SK-N-SH (cell line): ENCODE results near the gene ZMIZ1. TPM values are rescaled to one million over a fixed set of nuclear protein-coding genes. Genes with fewer than 3 reads are reported as not detected.
A peak's percentile ranks its signal among the peaks of the same experiment; 100 is the strongest.

Source experiments
- CTCF ChIA-PET: fragments of 300-600, 350-600 bp; formaldehyde crosslinking; extraction: SDS; loops from one replicate; lab custom pipeline; 2021; lab: Yijun Ruan, JAX
- POLR2A ChIA-PET: fragments of 350-600 bp; sonication (Branson Sonifier 250); formaldehyde crosslinking; extraction: SDS; loops from one replicate; lab custom pipeline; 2020; ENCODE audit warnings: antibody characterized with exemption, inconsistent platforms; lab: Yijun Ruan, JAX
- DNase-seq: peaks from one replicate; pipeline ENCODE4 v3.0.0; 2012
- H2AFZ ChIP-seq: fragments of 200-600 bp; sonication (generic); 2 replicates; pipeline ENCODE4 v1.8.1; 2016; ENCODE audit warnings: antibody characterized with exemption, mild to moderate bottlenecking, low read depth
- H3F3A ChIP-seq: fragments of 200-600 bp; sonication (generic); replicated peaks from 2 replicates; pipeline ENCODE3; 2016; ENCODE audit warnings: antibody characterized with exemption, mild to moderate bottlenecking; ENCODE audit not compliant: insufficient read depth
- H3K27ac ChIP-seq, 2 experiments: fragments of 200-500 bp in 1 of 2; fragments of 200-600 bp in 1 of 2; sonication (Bioruptor generic) in 1 of 2; sonication (generic), shearing (Covaris generic) in 1 of 2; 2 replicates each; pipeline versions ENCODE4 v1.5.1 to v1.6.1; 2014 to 2016; ENCODE audit warnings: low read depth in 2 of 2, inconsistent platforms in 1 of 2, low read length in 1 of 2, mild to moderate bottlenecking in 1 of 2, mixed read lengths in 1 of 2
- H3K27me3 ChIP-seq: fragments of 200-600 bp; sonication (generic), shearing (Covaris generic); 2 replicates; pipeline ENCODE4 v1.6.1; 2016; ENCODE audit warnings: mixed run types; ENCODE audit not compliant: insufficient read depth
- H3K36me3 ChIP-seq, 2 experiments: fragments of 200-500 bp in 1 of 2; fragments of 200-600 bp in 1 of 2; sonication (Bioruptor generic) in 1 of 2; sonication (generic) in 1 of 2; replicated peaks in 1 of 2; 2 replicates each; pipeline versions ENCODE3 to v1.5.1; 2014 to 2016; ENCODE audit warnings: low read length in 1 of 2, mild to moderate bottlenecking in 1 of 2; ENCODE audit not compliant: insufficient read depth in 2 of 2, control insufficient read depth in 1 of 2
- H3K4me1 ChIP-seq, 2 experiments: fragments of 200-500 bp in 1 of 2; fragments of 200-600 bp in 1 of 2; sonication (Bioruptor generic) in 1 of 2; sonication (generic), shearing (Covaris generic) in 1 of 2; 2 replicates each; pipeline versions ENCODE4 v1.5.1 to v1.6.1; 2014 to 2016; ENCODE audit warnings: low read depth in 1 of 2, low read length in 1 of 2, mixed run types in 1 of 2; ENCODE audit not compliant: insufficient read depth in 2 of 2, control insufficient read depth in 1 of 2
- H3K4me2 ChIP-seq: fragments of 200-600 bp; sonication (generic), shearing (Covaris generic); 2 replicates; pipeline ENCODE4 v1.6.1; 2017; ENCODE audit warnings: mixed run types
- H3K4me3 ChIP-seq, 2 experiments: fragments of 200-500 bp in 1 of 2; fragments of 200-600 bp in 1 of 2; sonication (Bioruptor generic) in 1 of 2; sonication (generic), shearing (Covaris generic) in 1 of 2; 2 replicates each; pipeline versions ENCODE4 v1.5.1 to v1.8.1; 2014 to 2016; ENCODE audit warnings: low read depth in 2 of 2, inconsistent platforms in 1 of 2, low read length in 1 of 2, mild to moderate bottlenecking in 1 of 2, mixed read lengths in 1 of 2, moderate library complexity in 1 of 2
- H3K79me2 ChIP-seq: fragments of 200-600 bp; sonication (generic); 2 replicates; pipeline ENCODE4 v1.8.1; 2017; ENCODE audit warnings: mild to moderate bottlenecking; ENCODE audit not compliant: insufficient read depth
- H3K9ac ChIP-seq: fragments of 200-600 bp; sonication (generic); 2 replicates; pipeline ENCODE4 v1.6.1; 2017; ENCODE audit warnings: mixed run types
- H3K9me2 ChIP-seq: fragments of 200-600 bp; sonication (generic); 2 replicates; pipeline ENCODE4 v1.6.1; 2017; ENCODE audit warnings: mixed run types
- H3K9me3 ChIP-seq: fragments of 200-600 bp; sonication (generic); 2 replicates; pipeline ENCODE4 v1.6.1; 2017; ENCODE audit warnings: mixed run types, mild to moderate bottlenecking, moderate library complexity
- H4K20me1 ChIP-seq: fragments of 200-600 bp; sonication (generic); 2 replicates; pipeline ENCODE4 v1.6.1; 2017; ENCODE audit warnings: mild to moderate bottlenecking, mixed run types; ENCODE audit not compliant: insufficient read depth
- CHD2 ChIP-seq: fragments of 150-350 bp; IDR thresholded peaks from 2 replicates; pipeline ENCODE4 v1.6.1; 2018; ENCODE audit warnings: low read length; ENCODE audit not compliant: partially characterized antibody
- EP300 ChIP-seq, 2 experiments: IDR thresholded peaks; 2 replicates each; pipeline versions ENCODE4 v1.4.0 to v1.6.1; 2012; ENCODE audit warnings: borderline replicate concordance in 1 of 2, low read depth in 1 of 2, low read length in 1 of 2
- EZH2phosphoT487 ChIP-seq: fragments of 200-600 bp; sonication (generic); IDR thresholded peaks from 2 replicates; pipeline ENCODE4 v1.6.1; 2017; ENCODE audit warnings: low read depth, mixed run types, mild to moderate bottlenecking, antibody characterized with exemption, moderate library complexity, borderline replicate concordance
- FOSL2 ChIP-seq: IDR thresholded peaks from 2 replicates; pipeline ENCODE4 v1.4.0; 2012; ENCODE audit warnings: low read depth, mild to moderate bottlenecking, moderate library complexity, borderline replicate concordance
- FOXJ3 ChIP-seq: sonication (generic); formaldehyde crosslinking; IDR thresholded peaks from 2 replicates; pipeline ENCODE4 v1.5.1; 2020; ENCODE audit warnings: mild to moderate bottlenecking, missing genetic modification reagents
- GATA2 ChIP-seq: sonication (generic); formaldehyde crosslinking; IDR thresholded peaks from 2 replicates; pipeline ENCODE4 v1.5.0; 2020; ENCODE audit warnings: mild to moderate bottlenecking, missing genetic modification reagents
- JUND ChIP-seq: IDR thresholded peaks from 2 replicates; pipeline ENCODE4 v1.4.0; 2012
- RAD21 ChIP-seq: IDR thresholded peaks from 2 replicates; pipeline ENCODE4 v1.6.1; 2012; ENCODE audit warnings: mild to moderate bottlenecking, low read length
- RCOR1 ChIP-seq: fragments of 150-350 bp; IDR thresholded peaks from 2 replicates; pipeline ENCODE4 v1.6.1; 2017; ENCODE audit warnings: antibody characterized with exemption, low read length
- RXRA ChIP-seq: IDR thresholded peaks from 2 replicates; pipeline ENCODE4 v1.4.0; 2012; ENCODE audit warnings: low read depth, mild to moderate bottlenecking, borderline replicate concordance
- SMC3 ChIP-seq: IDR thresholded peaks from 2 replicates; pipeline ENCODE4 v1.6.1; 2012; ENCODE audit warnings: low read depth, low read length, improper control_type of control experiment
- TAF1 ChIP-seq: IDR thresholded peaks from 2 replicates; pipeline ENCODE4 v1.6.1; 2012; ENCODE audit warnings: low read depth, mild to moderate bottlenecking, low read length, moderate library complexity, borderline replicate concordance
- TCF12 ChIP-seq: IDR thresholded peaks from 2 replicates; pipeline ENCODE4 v1.4.0; 2012
- WGBS: methylation state at CpG from one replicate; pipeline ENCODE4 v1.1.6; 2017; ENCODE audit warnings: low lambda C conversion rate; 5-methylcytosine and 5-hydroxymethylcytosine counted together
- polyA plus RNA-seq, 3 experiments: library from polyadenylated mRNA; depleted of rRNA; stranded (reverse); fragments of >200 nt; gene quantifications; 2 replicates each; pipeline ENCODE4 v1.2.3, GENCODE V29; 2012
- TF ChIP-seq, protein P1 (sequence below): IDR thresholded peaks from 2 replicates; pipeline ENCODE4 v1.4.0; 2012; ENCODE audit warnings: low read depth, borderline replicate concordance
- TF ChIP-seq, protein P2 (sequence below): fragments of 150-350 bp; IDR thresholded peaks from 2 replicates; pipeline ENCODE4 v1.6.1; 2017; ENCODE audit warnings: antibody characterized with exemption, low read length, low read depth, borderline replicate concordance
- TF ChIP-seq, protein P3 (sequence below): IDR thresholded peaks from 2 replicates; pipeline ENCODE4 v1.4.0; 2012; ENCODE audit warnings: low read depth, borderline replicate concordance
- TF ChIP-seq, protein P4 (sequence below): IDR thresholded peaks from 2 replicates; pipeline ENCODE4; 2012
- TF ChIP-seq, protein P5 (sequence below): fragments of 150-350 bp; IDR thresholded peaks from 2 replicates; pipeline ENCODE4 v1.6.1; 2016; ENCODE audit warnings: mild to moderate bottlenecking, low read depth, low read length

ZMIZ1 gene
- polyA plus RNA-seq, 1 of the 3 experiments (the other 2 are of a cell fraction), result 23.5 TPM

DNA sequence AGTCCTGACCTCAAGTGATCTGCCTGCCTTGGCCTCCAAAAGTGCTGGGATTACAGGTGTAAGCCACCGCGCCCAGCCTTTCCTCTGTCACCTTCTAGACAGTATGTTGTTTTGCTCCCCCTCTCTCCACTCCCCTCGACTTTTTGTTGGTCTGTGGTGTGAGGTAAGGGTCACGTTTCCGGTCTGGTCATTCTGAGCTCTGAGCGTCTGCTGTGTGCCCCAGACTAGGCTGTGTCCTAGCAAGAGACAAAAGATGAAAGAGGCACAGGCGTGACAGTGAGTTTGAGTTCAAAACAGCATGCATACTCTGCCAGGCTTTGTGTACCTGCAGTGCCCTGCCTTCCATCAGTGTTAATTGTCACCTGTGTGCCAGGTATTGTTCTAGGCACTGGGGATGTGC, 191.1 kb downstream of the ZMIZ1 start:
- no peak for DNase-seq
- TF ChIP-seq TAF1 (no peak), FOSL2 (no peak), EZH2phosphoT487 (no peak), RAD21 (no peak), EP300 (IDR thresholded peaks at IDR 0.05; ENCODE audit: borderline replicate concordance in 1 of 2, low read depth in 1 of 2, low read length in 1 of 2) (no peak), RCOR1 (no peak), SMC3 (no peak)
- TF ChIP-seq, protein P1, sequence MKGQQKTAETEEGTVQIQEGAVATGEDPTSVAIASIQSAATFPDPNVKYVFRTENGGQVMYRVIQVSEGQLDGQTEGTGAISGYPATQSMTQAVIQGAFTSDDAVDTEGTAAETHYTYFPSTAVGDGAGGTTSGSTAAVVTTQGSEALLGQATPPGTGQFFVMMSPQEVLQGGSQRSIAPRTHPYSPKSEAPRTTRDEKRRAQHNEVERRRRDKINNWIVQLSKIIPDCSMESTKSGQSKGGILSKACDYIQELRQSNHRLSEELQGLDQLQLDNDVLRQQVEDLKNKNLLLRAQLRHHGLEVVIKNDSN, result no peak
- 86% methylated on average over 7 of the region's 7 CpGs for WGBS
- H3K4me3 ChIP-seq, result no peak overlapping the region
- H3K27me3 ChIP-seq, result no peaks in the 10 kb centered on the region
- H3K27ac ChIP-seq, result peak overlapping the region; percentile 56 to 99; a peak in 3 of 4 replicates
- peaks cover 7% of the 10 kb centered on the region for H3F3A ChIP-seq
- no peak overlapping the region for H3K4me2 ChIP-seq
- no peaks in the 10 kb centered on the region for H3K9me3 ChIP-seq
- peaks cover 77% of the 10 kb centered on the region for H3K79me2 ChIP-seq
- ChIA-PET POLR2A (interaction anchor here (0.7 to 2.2 kb wide), 3 partner anchors 18 to 515 kb away, joined by 3 to 7 read pairs (median 4); no protein-coding TSS in a partner anchor), CTCF (interaction anchor here (1.3 to 3.2 kb wide), 4 partner anchors 11 to 64 kb away, joined by 4 to 11 read pairs (median 6); no protein-coding TSS in a partner anchor)
- peaks cover 16 to 100% of the 10 kb centered on the region in 2 experiments; a peak in 3 of 4 replicates for H3K4me1 ChIP-seq
- H3K36me3 ChIP-seq, result peaks cover 4 to 15% of the 10 kb centered on the region in 2 experiments
- no peaks in the 10 kb centered on the region for H3K9me2 ChIP-seq
- no peak overlapping the region for H3K9ac ChIP-seq
- H2AFZ ChIP-seq, result no peak overlapping the region
- peaks cover 18% of the 10 kb centered on the region for H4K20me1 ChIP-seq

DNA sequence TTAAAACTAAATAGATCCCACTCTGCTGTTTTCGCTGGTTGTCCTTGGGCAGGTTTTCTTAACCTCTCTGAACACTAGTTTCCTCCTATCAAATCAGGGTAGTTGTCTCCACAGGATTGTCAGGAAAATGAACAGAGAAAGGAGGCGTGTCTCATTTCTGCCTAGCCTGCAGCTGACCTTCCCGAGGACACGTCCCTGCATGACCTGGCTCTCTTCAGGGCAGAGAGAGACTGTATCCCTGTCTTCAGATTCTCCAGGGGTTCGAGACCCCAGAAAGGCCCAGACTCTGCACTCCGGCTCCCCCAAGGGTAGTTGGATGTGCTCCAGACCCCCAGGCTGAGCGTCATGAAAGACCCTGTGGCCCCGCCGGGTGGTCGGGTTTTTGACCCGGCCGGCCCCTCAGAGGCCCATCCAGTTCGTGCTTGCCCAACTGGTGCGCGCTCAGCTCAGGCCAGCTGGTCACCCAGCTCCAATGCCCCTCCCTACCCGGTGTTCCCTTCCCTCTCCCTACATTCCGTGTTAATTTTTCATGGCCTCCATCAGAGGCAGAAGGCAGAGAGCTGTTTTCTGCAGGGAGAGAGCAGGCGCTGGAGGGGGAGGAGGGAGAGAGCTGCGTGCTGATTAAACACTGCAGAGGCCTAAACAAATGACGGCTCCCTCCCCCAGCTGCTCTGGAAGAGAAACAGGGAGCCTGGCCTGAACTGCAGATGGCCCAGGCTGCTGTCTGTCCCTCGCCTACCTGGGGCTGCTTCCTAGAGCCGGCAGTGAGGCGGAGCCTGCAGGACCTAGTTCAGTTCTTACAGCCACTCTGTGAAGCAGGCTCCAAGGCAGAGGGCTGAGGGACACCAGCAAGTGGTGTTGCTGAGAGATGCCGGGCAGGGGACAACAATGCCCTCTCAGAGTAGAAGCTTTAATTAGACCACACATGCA, 192.3 kb downstream of the ZMIZ1 start:
- peak; percentile 86 for DNase-seq
- H3K27ac ChIP-seq, result peak overlapping the region; percentile 56 to 99; a peak in 3 of 4 replicates
- peaks cover 65% of the 10 kb centered on the region for H3K79me2 ChIP-seq
- H3K9me2 ChIP-seq, result no peaks in the 10 kb centered on the region
- POLR2A ChIA-PET, result interaction anchor here (0.6 to 2.0 kb wide), 11 partner anchors 9 to 57 kb away, joined by 3 to 12 read pairs (median 4); no protein-coding TSS in a partner anchor
- H3K4me3 ChIP-seq, result no peak overlapping the region
- H2AFZ ChIP-seq, result no peak overlapping the region
- H3K9ac ChIP-seq, result no peak overlapping the region
- peaks cover 17% of the 10 kb centered on the region for H3F3A ChIP-seq
- CTCF ChIA-PET, result interaction anchor here (0.7 to 1.8 kb wide), 13 partner anchors 9 to 415 kb away, joined by 3 to 6 read pairs (median 4); no protein-coding TSS in a partner anchor
- WGBS, result 57% methylated on average over 14 of the region's 24 CpGs
- peaks cover 9% of the 10 kb centered on the region; the same call in 1 of the 2 replicates for H4K20me1 ChIP-seq
- H3K27me3 ChIP-seq, result no peaks in the 10 kb centered on the region
- H3K9me3 ChIP-seq, result no peaks in the 10 kb centered on the region
- H3K36me3 ChIP-seq, result peaks cover 4 to 15% of the 10 kb centered on the region in 2 experiments
- peak overlapping the region; percentile 47; the same call in 1 of the 2 replicates for H3K4me2 ChIP-seq
- H3K4me1 ChIP-seq, result peaks cover 23 to 100% of the 10 kb centered on the region in 2 experiments
- TF ChIP-seq RCOR1, result peak; percentile 74
- TF ChIP-seq, protein P2, sequence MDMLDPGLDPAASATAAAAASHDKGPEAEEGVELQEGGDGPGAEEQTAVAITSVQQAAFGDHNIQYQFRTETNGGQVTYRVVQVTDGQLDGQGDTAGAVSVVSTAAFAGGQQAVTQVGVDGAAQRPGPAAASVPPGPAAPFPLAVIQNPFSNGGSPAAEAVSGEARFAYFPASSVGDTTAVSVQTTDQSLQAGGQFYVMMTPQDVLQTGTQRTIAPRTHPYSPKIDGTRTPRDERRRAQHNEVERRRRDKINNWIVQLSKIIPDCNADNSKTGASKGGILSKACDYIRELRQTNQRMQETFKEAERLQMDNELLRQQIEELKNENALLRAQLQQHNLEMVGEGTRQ, result no peak
- peak; percentile 43; the same call in 1 of the 2 replicates for TF ChIP-seq TCF12
- TF ChIP-seq FOSL2, result no peak
- TF ChIP-seq SMC3, result peak; percentile 30; the same call in 1 of the 2 replicates
- TF ChIP-seq RAD21, result peak; percentile 54
- TF ChIP-seq, protein P3, sequence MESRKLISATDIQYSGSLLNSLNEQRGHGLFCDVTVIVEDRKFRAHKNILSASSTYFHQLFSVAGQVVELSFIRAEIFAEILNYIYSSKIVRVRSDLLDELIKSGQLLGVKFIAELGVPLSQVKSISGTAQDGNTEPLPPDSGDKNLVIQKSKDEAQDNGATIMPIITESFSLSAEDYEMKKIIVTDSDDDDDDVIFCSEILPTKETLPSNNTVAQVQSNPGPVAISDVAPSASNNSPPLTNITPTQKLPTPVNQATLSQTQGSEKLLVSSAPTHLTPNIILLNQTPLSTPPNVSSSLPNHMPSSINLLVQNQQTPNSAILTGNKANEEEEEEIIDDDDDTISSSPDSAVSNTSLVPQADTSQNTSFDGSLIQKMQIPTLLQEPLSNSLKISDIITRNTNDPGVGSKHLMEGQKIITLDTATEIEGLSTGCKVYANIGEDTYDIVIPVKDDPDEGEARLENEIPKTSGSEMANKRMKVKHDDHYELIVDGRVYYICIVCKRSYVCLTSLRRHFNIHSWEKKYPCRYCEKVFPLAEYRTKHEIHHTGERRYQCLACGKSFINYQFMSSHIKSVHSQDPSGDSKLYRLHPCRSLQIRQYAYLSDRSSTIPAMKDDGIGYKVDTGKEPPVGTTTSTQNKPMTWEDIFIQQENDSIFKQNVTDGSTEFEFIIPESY, result no peak
- TF ChIP-seq JUND, result no peak
- TF ChIP-seq CHD2, result peak; percentile 85
- peak; percentile 95 for TF ChIP-seq FOXJ3
- TF ChIP-seq, protein P4, sequence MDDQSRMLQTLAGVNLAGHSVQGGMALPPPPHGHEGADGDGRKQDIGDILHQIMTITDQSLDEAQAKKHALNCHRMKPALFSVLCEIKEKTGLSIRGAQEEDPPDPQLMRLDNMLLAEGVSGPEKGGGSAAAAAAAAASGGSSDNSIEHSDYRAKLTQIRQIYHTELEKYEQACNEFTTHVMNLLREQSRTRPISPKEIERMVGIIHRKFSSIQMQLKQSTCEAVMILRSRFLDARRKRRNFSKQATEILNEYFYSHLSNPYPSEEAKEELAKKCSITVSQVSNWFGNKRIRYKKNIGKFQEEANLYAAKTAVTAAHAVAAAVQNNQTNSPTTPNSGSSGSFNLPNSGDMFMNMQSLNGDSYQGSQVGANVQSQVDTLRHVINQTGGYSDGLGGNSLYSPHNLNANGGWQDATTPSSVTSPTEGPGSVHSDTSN, result no peak
- TF ChIP-seq GATA2 (CRISPR knock-in tag), result peak; percentile 41; the same call in 1 of the 2 replicates
- TF ChIP-seq, protein P5, sequence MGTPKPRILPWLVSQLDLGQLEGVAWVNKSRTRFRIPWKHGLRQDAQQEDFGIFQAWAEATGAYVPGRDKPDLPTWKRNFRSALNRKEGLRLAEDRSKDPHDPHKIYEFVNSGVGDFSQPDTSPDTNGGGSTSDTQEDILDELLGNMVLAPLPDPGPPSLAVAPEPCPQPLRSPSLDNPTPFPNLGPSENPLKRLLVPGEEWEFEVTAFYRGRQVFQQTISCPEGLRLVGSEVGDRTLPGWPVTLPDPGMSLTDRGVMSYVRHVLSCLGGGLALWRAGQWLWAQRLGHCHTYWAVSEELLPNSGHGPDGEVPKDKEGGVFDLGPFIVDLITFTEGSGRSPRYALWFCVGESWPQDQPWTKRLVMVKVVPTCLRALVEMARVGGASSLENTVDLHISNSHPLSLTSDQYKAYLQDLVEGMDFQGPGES, result no peak
- no peak for TF ChIP-seq RXRA
